Tibial nerve (tissue), 4 donors: ENCODE measurements around the gene CCDC197. TPM values are rescaled to one million over a fixed set of nuclear protein-coding genes. Genes with fewer than 3 reads are reported as not detected.

Experiments used
- DNase-seq, 2 donors: peaks; one replicate each; pipeline ENCODE4 v3.0.0-alpha.2; 2019; ENCODE audit warnings: low spot score in 2 of 2
- H3K27ac ChIP-seq, 4 donors: fragments of 200-600 bp; sonication (generic) in 3 of 4; one replicate each; pipeline ENCODE4 v1.5.1; 2017 to 2019; ENCODE audit warnings: mild to moderate bottlenecking in 1 of 4
- H3K27me3 ChIP-seq, 2 donors: fragments of 200-600 bp; sonication (generic) in 1 of 2; one replicate each; pipeline versions ENCODE4 v1.5.1 to v1.6.0; 2017 to 2019
- H3K36me3 ChIP-seq, 3 donors: fragments of 200-600 bp; sonication (generic); one replicate each; pipeline ENCODE4 v1.5.1; 2018 to 2019
- H3K4me1 ChIP-seq, 4 donors: fragments of 200-600 bp; sonication (generic) in 3 of 4; one replicate each; pipeline ENCODE4 v1.5.1; 2017 to 2019
- H3K4me3 ChIP-seq, 4 donors: fragments of 200-600 bp; sonication (generic) in 3 of 4; one replicate each; pipeline ENCODE4 v1.5.1; 2017 to 2019; ENCODE audit warnings: mild to moderate bottlenecking in 1 of 4, moderate library complexity in 1 of 4
- H3K9me3 ChIP-seq, 4 donors: fragments of 200-600 bp; sonication (generic) in 3 of 4; one replicate each; pipeline ENCODE4 v1.5.1; 2017 to 2019
- EP300 ChIP-seq, 2 donors: sonication (generic); formaldehyde crosslinking; IDR thresholded peaks; one replicate each; pipeline ENCODE4 v1.6.1; 2017; ENCODE audit warnings: antibody characterized with exemption in 2 of 2, mild to moderate bottlenecking in 1 of 2
- POLR2A ChIP-seq, 2 donors: fragments of 450-650 bp; IDR thresholded peaks; one replicate each; pipeline ENCODE4 v1.6.1; 2017; ENCODE audit warnings: antibody characterized with exemption in 2 of 2, mild to moderate bottlenecking in 2 of 2, moderate library complexity in 2 of 2
- whole genome bisulfite sequencing, 2 donors: methylation state at CpG; one replicate each; pipeline ENCODE4 v1.1.5; 2018; 5-methylcytosine and 5-hydroxymethylcytosine counted together
- total RNA-seq, 4 donors: library from RNA; depleted of rRNA; stranded (reverse); fragments of >200 nt; gene quantifications; one replicate each; pipeline ENCODE4 v1.1.0, GENCODE V29; 2016
- TF ChIP-seq, protein P1 (sequence below), 5 experiments: fragments of 200-600 bp in 3 of 5; fragments of 450-650 bp in 2 of 5; sonication (generic) in 3 of 5; IDR thresholded peaks; one replicate each; pipeline ENCODE4 v1.5.1; 2016 to 2019; ENCODE audit warnings: antibody characterized with exemption in 5 of 5, mild to moderate bottlenecking in 3 of 5, moderate library complexity in 2 of 5

CCDC197 gene
- total RNA-seq, 4 donors from 2014 or later, result not detected

GRCh38 chr14:94038921-94039629 is 42.0 kb downstream of the CCDC197 start:
- no peak for DNase-seq

DNA sequence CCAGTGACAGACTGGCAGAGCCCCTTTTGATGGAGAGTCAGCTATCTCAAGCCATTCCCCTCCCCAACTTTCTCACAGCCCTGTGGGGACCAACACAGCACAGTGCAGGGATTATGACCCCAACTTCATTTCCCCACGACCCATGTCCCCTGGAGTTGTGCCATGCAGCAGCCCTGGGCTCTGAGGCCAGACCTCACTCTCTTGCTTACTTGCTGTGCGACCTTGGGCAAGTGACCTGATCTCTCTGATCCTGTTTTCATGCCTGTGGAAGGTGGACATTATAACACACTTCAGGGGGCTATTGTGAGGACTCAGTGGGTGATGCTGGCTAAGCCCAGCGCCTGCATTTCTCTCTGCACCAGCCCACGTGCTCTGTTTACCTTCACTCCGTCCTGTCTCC is 43.1 kb downstream of the CCDC197 start:
- WGBS, 2 donors, result 77 to 86% methylated on average over 5 of the region's 5 CpGs
- DNase-seq, result no peak
- H3K4me3 ChIP-seq, result no peak overlapping the region
- TF ChIP-seq POLR2A (IDR thresholded peaks at IDR 0.05) (no peak), EP300 (IDR thresholded peaks at IDR 0.05) (no peak)
- TF ChIP-seq, protein P1, sequence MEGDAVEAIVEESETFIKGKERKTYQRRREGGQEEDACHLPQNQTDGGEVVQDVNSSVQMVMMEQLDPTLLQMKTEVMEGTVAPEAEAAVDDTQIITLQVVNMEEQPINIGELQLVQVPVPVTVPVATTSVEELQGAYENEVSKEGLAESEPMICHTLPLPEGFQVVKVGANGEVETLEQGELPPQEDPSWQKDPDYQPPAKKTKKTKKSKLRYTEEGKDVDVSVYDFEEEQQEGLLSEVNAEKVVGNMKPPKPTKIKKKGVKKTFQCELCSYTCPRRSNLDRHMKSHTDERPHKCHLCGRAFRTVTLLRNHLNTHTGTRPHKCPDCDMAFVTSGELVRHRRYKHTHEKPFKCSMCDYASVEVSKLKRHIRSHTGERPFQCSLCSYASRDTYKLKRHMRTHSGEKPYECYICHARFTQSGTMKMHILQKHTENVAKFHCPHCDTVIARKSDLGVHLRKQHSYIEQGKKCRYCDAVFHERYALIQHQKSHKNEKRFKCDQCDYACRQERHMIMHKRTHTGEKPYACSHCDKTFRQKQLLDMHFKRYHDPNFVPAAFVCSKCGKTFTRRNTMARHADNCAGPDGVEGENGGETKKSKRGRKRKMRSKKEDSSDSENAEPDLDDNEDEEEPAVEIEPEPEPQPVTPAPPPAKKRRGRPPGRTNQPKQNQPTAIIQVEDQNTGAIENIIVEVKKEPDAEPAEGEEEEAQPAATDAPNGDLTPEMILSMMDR (IDR thresholded peaks at IDR 0.05), result no peak
- H3K36me3 ChIP-seq, result peaks cover 0 to 24% (median 0%) of the 10 kb centered on the region in 3 donors
- no peaks in the 10 kb centered on the region for H3K9me3 ChIP-seq
- no peaks in the 10 kb centered on the region for H3K27me3 ChIP-seq
- peaks cover 0 to 10% (median 2%) of the 10 kb centered on the region in 4 donors for H3K4me1 ChIP-seq
- H3K27ac ChIP-seq, result no peak overlapping the region

More at GRCh38 chr14:94038921-94039629, 42.0 kb downstream of the CCDC197 start:
- 87 to 88% methylated on average over 7 to 11 of the region's 11 CpGs for WGBS, 2 donors
- no peak overlapping the region for H3K4me3 ChIP-seq
- H3K27me3 ChIP-seq, result no peaks in the 10 kb centered on the region
- no peaks in the 10 kb centered on the region for H3K9me3 ChIP-seq
- H3K36me3 ChIP-seq, result peaks cover 0 to 13% (median 0%) of the 10 kb centered on the region in 3 donors
- peaks cover 0 to 10% (median 2%) of the 10 kb centered on the region in 4 donors for H3K4me1 ChIP-seq
- TF ChIP-seq, protein P1 (IDR thresholded peaks at IDR 0.05), result no peak
- no peak for TF ChIP-seq EP300 (IDR thresholded peaks at IDR 0.05)
- no peak for TF ChIP-seq POLR2A (IDR thresholded peaks at IDR 0.05)
- H3K27ac ChIP-seq, result no peak overlapping the region

GRCh38 chr14:94040796-94041195 is 43.7 kb downstream of the CCDC197 start:
- H3K36me3 ChIP-seq, result peaks cover 0 to 30% (median 0%) of the 10 kb centered on the region in 3 donors
- H3K27ac ChIP-seq, result no peak overlapping the region
- no peaks in the 10 kb centered on the region for H3K27me3 ChIP-seq
- 88 to 91% methylated on average over 13 of the region's 13 CpGs for WGBS, 2 donors
- no peak for DNase-seq
- no peak overlapping the region for H3K4me3 ChIP-seq
- TF ChIP-seq POLR2A (IDR thresholded peaks at IDR 0.05) (no peak), EP300 (IDR thresholded peaks at IDR 0.05) (no peak)
- TF ChIP-seq, protein P1 (IDR thresholded peaks at IDR 0.05), result no peak
- no peaks in the 10 kb centered on the region for H3K9me3 ChIP-seq
- H3K4me1 ChIP-seq, result peaks cover 0 to 10% (median 2%) of the 10 kb centered on the region in 4 donors

GRCh38 chr14:94041551-94042346 is 44.6 kb downstream of the CCDC197 start:
- DNase-seq, result no peak
- 61 to 65% methylated on average over 14 to 18 of the region's 18 CpGs for WGBS, 2 donors

More at GRCh38 chr14:94041551-94042346, 44.6 kb downstream of the CCDC197 start:
- Histone ChIP-seq H3K36me3 (peaks cover 0 to 39% (median 0%) of the 10 kb centered on the region in 3 donors), H3K9me3 (no peaks in the 10 kb centered on the region), H3K4me1 (peaks cover 0 to 10% (median 2%) of the 10 kb centered on the region in 4 donors), H3K27ac (no peak overlapping the region), H3K4me3 (no peak overlapping the region), H3K27me3 (no peaks in the 10 kb centered on the region)
- TF ChIP-seq EP300 (IDR thresholded peaks at IDR 0.05) (no peak), POLR2A (IDR thresholded peaks at IDR 0.05) (no peak)
- TF ChIP-seq, protein P1 (IDR thresholded peaks at IDR 0.05), result no peak
